IPS-18c (cell line): ENCODE measurements around the gene SEMA3A.

Experiments
- H3K4me3 ChIP-seq: 2 replicates; pipeline ENCODE4 v1.7.0; 2013; ENCODE audit warnings: low read depth, mild to moderate bottlenecking, low read length, moderate library complexity; ENCODE audit not compliant: insufficient read depth
- H3K9me3 ChIP-seq: one replicate; pipeline ENCODE4 v1.6.1; 2013; ENCODE audit warnings: mild to moderate bottlenecking, low read length, moderate library complexity; ENCODE audit not compliant: control insufficient read depth, insufficient read depth

SEMA3A gene

GRCh38 chr7:84207025-84207424, 12.4 kb upstream of the SEMA3A start:
- Histone ChIP-seq H3K9me3 (no peaks in the 10 kb centered on the region), H3K4me3 (no peak overlapping the region)

- no peak overlapping the region for H3K4me3 ChIP-seq
- H3K9me3 ChIP-seq, result no peaks in the 10 kb centered on the region
Measured at GRCh38 chr7:84204655-84205054, 10.1 kb upstream of the SEMA3A start.

DNA sequence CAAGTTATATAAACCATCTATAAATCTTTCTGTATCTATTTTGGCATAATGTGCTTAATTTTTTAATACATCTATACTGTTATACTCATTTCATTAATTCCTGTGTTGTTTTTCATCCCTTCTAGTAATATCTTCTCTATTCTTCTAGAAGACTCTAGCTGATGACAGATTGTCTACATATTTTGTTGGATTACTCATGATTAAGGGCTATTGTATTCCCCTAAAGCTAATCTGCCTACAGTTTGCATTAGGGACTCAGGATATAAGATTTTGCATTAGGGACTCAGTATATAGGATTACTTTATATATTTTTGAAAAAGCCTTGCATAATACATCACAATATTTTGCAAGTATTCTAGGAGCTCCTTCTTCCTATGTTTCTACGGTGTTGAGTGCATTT, 8.3 kb upstream of the SEMA3A start:
- no peaks in the 10 kb centered on the region for H3K9me3 ChIP-seq
- H3K4me3 ChIP-seq, result no peak overlapping the region

DNA sequence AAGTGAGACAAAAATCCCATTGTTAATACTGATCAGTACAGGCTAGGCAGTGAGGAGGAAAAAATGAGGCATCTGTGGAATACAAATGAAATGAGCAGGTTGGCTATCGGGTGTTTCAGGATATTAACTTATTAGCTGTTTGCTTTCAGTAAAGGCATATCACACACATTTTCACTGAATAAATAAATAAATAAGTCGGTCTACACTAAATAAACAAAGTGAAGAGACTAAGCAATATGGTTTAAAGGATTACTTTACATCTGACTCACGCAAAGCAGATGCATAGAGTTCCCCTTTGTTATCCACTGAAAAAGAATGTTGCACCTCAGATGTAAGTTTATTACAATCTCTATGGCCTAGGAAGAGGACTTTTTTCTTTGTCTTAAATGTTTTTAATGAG, 6.3 kb upstream of the SEMA3A start:
- no peak overlapping the region for H3K4me3 ChIP-seq

GRCh38 chr7:84199216-84199615, 4.6 kb upstream of the SEMA3A start:
- Histone ChIP-seq H3K9me3 (no peaks in the 10 kb centered on the region), H3K4me3 (no peak overlapping the region)

More for the DNA sequence above, 6.3 kb upstream of the SEMA3A start:
- H3K9me3 ChIP-seq, result no peaks in the 10 kb centered on the region

DNA sequence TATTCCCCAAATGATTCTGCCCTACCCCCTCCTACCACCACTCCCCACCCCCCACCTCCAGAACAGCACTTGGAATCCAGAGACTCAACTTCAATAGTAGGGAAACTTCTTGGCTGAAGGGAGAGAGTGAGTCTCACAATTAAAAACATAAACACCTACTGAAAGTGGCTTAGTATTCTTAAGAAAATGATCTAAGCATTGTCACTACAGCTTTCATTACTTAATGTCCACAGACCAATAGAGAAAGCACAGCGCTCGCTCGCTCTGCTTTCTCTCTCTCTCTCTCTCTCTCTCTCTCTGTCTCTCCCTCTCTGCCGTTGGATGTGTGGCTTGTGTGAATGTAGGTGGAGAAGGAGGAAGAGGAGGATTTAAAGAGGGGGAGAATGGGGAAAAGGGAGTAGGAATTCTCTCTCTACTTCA, 1.5 kb upstream of the SEMA3A start:
- peak overlapping the region; percentile 0; the same call in 1 of the 2 replicates for H3K4me3 ChIP-seq
- no peaks in the 10 kb centered on the region for H3K9me3 ChIP-seq

DNA sequence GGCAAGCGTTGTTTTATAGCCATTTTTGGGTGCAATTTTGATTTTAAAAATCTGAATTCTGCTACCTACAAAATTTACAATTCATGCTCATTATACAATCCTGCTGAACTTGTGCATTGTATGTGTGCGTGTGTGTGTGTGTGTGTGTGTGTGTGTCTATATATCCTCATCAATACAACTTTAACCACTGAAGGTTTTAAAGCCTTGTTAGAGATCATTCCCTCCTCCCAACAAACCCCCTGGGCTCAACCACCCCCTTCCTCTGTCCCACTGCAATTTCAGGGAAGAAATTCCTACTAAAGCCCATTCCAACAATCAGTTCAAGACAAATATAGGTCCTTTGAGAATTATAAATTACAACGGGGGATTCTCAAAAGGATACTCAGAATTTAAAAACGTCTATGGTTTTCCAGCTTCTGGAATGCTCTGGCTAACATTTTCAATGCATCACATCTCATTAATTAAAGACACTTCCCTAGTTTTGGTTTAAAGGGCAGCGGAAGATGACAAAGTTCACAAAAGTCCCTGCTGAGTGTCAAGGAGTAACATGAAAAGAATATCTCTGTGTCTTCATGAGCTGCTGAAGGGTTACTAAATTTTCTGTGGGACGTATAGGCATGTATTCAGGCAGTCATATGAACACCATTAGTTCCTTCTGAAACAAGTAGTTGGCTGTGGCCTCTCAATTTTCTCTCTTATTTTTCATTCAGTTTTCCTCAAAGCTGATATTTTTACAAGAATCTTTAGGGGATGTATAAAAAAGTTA, 889 bp upstream of the SEMA3A start:
- no peaks in the 10 kb centered on the region for H3K9me3 ChIP-seq
- H3K4me3 ChIP-seq, result peak overlapping the region; percentile 47

DNA sequence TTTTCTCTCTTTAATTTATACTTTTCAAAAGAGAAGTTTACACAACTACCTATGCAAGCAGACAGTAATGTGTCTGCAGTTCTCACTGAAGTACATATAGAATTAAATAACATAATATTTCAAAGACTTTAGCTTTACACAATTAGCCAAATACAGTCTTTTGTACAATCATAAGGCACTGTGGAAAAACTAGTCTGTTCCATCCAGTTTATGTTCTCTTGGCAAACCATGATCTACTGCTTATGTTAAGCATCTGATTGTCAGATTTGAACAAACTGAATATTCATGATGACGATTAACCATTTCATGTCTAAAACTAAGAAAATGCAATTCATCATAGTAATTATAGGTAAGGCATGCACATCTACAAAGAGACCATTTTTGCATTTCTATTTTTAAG, 842 bp downstream of the SEMA3A start:
- peak overlapping the region; percentile 47; the same call in 1 of the 2 replicates for H3K4me3 ChIP-seq
- no peaks in the 10 kb centered on the region for H3K9me3 ChIP-seq

DNA sequence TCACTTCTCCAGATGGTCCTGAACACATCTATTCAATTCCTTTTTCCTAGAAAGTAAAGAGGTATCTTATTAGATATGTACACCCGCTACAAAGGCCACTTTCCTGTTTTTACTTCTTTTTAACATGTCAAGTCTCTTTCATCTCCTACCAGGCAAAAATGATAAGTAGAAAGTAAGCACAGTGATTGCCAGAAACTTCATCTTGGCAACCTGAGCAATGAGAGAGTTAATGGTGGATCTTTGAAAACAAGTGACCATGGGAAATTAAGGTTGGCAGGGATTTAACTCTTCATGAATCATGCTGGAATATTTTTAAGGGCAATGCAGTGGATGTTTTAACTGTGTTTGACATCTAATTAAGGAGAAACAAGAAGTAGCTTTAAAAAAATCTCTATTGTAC, 2.7 kb downstream of the SEMA3A start:
- Histone ChIP-seq H3K9me3 (no peaks in the 10 kb centered on the region), H3K4me3 (no peak overlapping the region)

- H3K9me3 ChIP-seq, result no peaks in the 10 kb centered on the region
- H3K4me3 ChIP-seq, result no peak overlapping the region
Measured at GRCh38 chr7:84191261-84191660, 3.3 kb downstream of the SEMA3A start.

DNA sequence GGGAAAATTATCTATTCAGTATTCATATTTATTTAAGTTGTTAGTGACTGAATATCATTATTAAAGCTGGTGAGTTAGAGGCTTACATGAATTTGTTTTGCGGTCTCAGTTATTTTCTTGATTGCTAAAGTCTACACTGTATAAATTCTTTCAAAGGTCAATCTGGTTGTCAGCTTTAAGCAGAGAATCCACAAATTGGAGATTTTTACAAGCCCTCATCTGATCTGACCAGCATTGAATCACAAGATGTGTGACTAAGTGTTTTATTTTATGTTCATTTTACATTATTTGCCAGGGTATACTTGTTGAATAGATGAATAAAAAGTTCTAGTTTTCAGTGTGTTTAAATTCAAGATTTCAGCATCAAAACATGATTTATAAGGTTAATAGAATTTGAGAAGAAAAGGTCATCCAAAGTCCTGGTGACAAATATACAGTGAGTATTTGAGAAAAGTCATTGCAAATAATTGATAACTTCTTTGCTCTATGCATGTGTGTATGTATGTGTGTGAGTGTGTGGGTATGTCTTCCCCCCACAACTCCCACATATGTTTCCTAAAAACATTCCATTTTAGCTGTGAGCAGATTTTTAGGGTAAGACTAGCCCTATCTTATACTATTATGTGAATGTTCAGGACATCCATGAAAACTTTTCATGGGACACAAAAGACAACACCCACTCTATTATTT, 4.4 kb downstream of the SEMA3A start:
- no peaks in the 10 kb centered on the region for H3K9me3 ChIP-seq
- no peak overlapping the region for H3K4me3 ChIP-seq

- no peak overlapping the region for H3K4me3 ChIP-seq
Measured at GRCh38 chr7:84188786-84189405, 5.7 kb downstream of the SEMA3A start.

DNA sequence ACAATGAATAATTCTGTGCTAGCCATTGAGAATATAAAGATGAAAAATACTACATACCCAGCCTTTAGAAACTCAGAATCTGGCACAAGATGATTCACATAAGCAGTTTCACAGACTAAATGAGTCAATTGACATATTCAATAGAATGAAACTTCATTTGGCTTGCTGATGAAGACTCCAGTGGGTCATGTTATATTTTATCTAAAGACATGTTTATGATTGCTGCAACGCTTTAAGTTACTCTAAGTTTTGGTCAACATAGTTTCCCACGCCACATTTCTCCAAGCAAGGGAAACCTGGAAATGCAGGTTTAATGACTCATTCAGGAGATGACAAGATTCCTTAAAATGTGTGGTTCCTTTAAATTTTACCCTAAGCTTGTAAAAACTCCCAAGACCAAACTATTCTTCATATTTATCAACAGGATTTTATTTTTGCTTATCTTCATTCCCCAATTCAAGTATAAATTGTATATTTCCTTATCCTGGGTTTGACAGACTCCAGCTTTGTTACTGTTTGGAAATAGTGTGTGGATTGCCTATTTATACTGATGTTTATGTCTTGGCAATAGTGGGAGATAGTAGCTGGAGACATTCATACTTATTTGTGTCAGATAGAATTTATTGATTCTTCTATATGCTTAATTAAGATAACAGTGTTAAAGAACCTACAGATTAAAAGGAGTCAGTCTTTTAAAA, 6.6 kb downstream of the SEMA3A start:
- Histone ChIP-seq H3K4me3 (no peak overlapping the region), H3K9me3 (no peaks in the 10 kb centered on the region)

More at GRCh38 chr7:84188786-84189405, 5.7 kb downstream of the SEMA3A start:
- no peaks in the 10 kb centered on the region for H3K9me3 ChIP-seq

GRCh38 chr7:84187087-84187805, 7.3 kb downstream of the SEMA3A start:
- no peak overlapping the region for H3K4me3 ChIP-seq
- no peaks in the 10 kb centered on the region for H3K9me3 ChIP-seq

DNA sequence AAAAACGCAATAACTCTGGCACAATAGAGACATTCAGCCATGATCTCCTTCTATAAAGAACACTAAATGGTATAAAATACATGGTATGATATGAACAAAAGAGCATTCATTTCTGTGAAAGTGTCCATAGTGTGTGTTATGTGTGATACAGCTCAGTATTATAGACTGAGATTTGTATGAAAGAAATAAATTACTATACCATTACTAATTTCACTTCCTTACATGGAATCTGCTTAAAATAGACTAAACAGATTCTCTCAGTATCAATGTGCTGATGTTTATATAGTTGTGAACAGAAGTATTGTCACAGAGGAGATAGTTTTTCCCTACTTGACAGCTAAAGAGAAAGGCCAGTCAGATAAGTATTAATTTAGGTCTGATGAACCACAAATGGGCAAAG, 10.8 kb downstream of the SEMA3A start:
- Histone ChIP-seq H3K9me3 (no peaks in the 10 kb centered on the region), H3K4me3 (no peak overlapping the region)

DNA sequence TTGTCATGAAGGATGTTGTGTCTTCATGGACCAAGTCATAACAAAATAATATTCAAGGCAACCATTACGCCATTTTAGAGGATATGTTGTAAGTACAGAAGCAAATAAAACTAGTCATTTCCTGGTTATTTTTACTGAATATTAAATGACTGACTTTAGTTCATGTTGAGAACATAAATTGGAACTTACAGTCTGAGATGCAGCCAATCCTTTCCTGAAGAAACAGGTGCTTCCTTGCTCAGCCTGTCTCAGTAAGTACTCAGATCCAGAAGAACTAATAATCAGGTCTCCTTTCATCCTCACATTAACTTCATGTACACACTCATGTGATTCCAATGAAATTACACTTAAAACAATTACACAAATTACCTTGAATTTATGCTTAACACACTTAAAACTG, 12.3 kb downstream of the SEMA3A start:
- Histone ChIP-seq H3K9me3 (no peaks in the 10 kb centered on the region), H3K4me3 (no peak overlapping the region)

GRCh38 chr7:84181628-84182027, 13.0 kb downstream of the SEMA3A start:
- H3K9me3 ChIP-seq, result no peaks in the 10 kb centered on the region
- H3K4me3 ChIP-seq, result no peak overlapping the region
